Trophoblast cell (in vitro differentiated cells and primary cell): ENCODE measurements around the gene PAX5.

ENCODE experiments used
- DNase-seq, 2 donors: peaks; one replicate each; pipeline ENCODE4 v3.0.0-alpha.2; 2016
- H2AFZ ChIP-seq: 2 replicates; pipeline ENCODE4 v1.6.1; 2013; ENCODE audit warnings: low read length, moderate library complexity, mild to moderate bottlenecking; ENCODE audit not compliant: insufficient read depth, poor library complexity
- H2AK5ac ChIP-seq: 2 replicates; pipeline ENCODE4 v1.6.1; 2013; ENCODE audit warnings: mild to moderate bottlenecking, low read length
- H2BK120ac ChIP-seq: 2 replicates; pipeline ENCODE4 v1.6.1; 2013; ENCODE audit warnings: low read length, mild to moderate bottlenecking, moderate library complexity; ENCODE audit not compliant: insufficient read depth, poor library complexity
- H2BK12ac ChIP-seq: 2 replicates; pipeline ENCODE4 v1.6.1; 2013; ENCODE audit warnings: mild to moderate bottlenecking, low read length, moderate library complexity
- H2BK5ac ChIP-seq: 2 replicates; pipeline ENCODE4 v1.6.1; 2013; ENCODE audit warnings: low read length, low read depth, moderate library complexity, mild to moderate bottlenecking; ENCODE audit not compliant: poor library complexity
- H3K14ac ChIP-seq: 2 replicates; pipeline ENCODE4 v1.6.1; 2013; ENCODE audit warnings: mild to moderate bottlenecking, low read length
- H3K18ac ChIP-seq: 2 replicates; pipeline ENCODE4 v1.6.1; 2013; ENCODE audit warnings: mild to moderate bottlenecking, low read length
- H3K23ac ChIP-seq: 2 replicates; pipeline ENCODE4 v1.6.1; 2013; ENCODE audit warnings: low read length
- H3K27ac ChIP-seq: 2 replicates; pipeline ENCODE4 v1.5.1; 2013; ENCODE audit warnings: low read depth, mild to moderate bottlenecking, inconsistent platforms, low read length, moderate library complexity
- H3K27me3 ChIP-seq: 2 replicates; pipeline ENCODE4 v1.6.1; 2013; ENCODE audit warnings: inconsistent platforms, mild to moderate bottlenecking, low read length, moderate library complexity; ENCODE audit not compliant: insufficient read depth
- H3K36me3 ChIP-seq, 2 experiments: 1 replicate in 1 of 2; 2 replicates in 1 of 2; pipeline ENCODE4 v1.6.1; 2013; ENCODE audit warnings: low read length in 2 of 2, mild to moderate bottlenecking in 2 of 2, moderate library complexity in 1 of 2; ENCODE audit not compliant: insufficient read depth in 2 of 2, control insufficient read depth in 1 of 2
- H3K4ac ChIP-seq: 2 replicates; pipeline ENCODE4 v1.6.1; 2013; ENCODE audit warnings: low read depth, mild to moderate bottlenecking, low read length, moderate library complexity
- H3K4me1 ChIP-seq, 2 experiments: 1 replicate in 1 of 2; 2 replicates in 1 of 2; pipeline ENCODE4 v1.6.1; 2013; ENCODE audit warnings: low read length in 2 of 2, mild to moderate bottlenecking in 2 of 2, moderate library complexity in 1 of 2; ENCODE audit not compliant: insufficient read depth in 2 of 2, control insufficient read depth in 1 of 2
- H3K4me2 ChIP-seq: 2 replicates; pipeline ENCODE4 v1.6.1; 2013; ENCODE audit warnings: inconsistent platforms, mild to moderate bottlenecking, low read length, moderate library complexity
- H3K4me3 ChIP-seq: 2 replicates; pipeline ENCODE4 v1.5.1; 2013; ENCODE audit warnings: mild to moderate bottlenecking, low read depth, low read length, inconsistent platforms
- H3K79me1 ChIP-seq: one replicate; pipeline ENCODE4 v1.6.1; 2013; ENCODE audit warnings: low read length
- H3K79me2 ChIP-seq: 2 replicates; pipeline ENCODE4 v1.6.1; 2013; ENCODE audit warnings: low read length, mild to moderate bottlenecking; ENCODE audit not compliant: control insufficient read depth, insufficient read depth, poor library complexity
- H3K9ac ChIP-seq: 2 replicates; pipeline ENCODE4 v1.6.1; 2013; ENCODE audit warnings: mild to moderate bottlenecking, low read length
- H3K9me3 ChIP-seq: 2 replicates; pipeline ENCODE4 v1.6.1; 2013; ENCODE audit warnings: low read depth, mild to moderate bottlenecking, control low read depth, inconsistent platforms, low read length; ENCODE audit not compliant: insufficient read depth
- H4K12ac ChIP-seq: 2 replicates; pipeline ENCODE4 v1.6.1; 2013; ENCODE audit warnings: low read depth, mild to moderate bottlenecking, low read length, moderate library complexity
- H4K8ac ChIP-seq: 2 replicates; pipeline ENCODE4 v1.6.1; 2013; ENCODE audit warnings: low read depth, mild to moderate bottlenecking, low read length, moderate library complexity
- H4K91ac ChIP-seq: one replicate; pipeline ENCODE4 v1.6.1; 2013; ENCODE audit warnings: low read depth, mild to moderate bottlenecking, low read length, moderate library complexity
- WGBS: extraction: QIAGEN DNeasy Blood & Tissue Kit; methylation state at CpG from one replicate; pipeline ENCODE4 v1.1.7; 2013; ENCODE audit warnings: missing lambda C conversion rate; ENCODE audit not compliant: insufficient read length, insufficient coverage; ENCODE audit errors: extremely low coverage; 5-methylcytosine and 5-hydroxymethylcytosine counted together

The PAX5 gene

GRCh38 chr9:36959681-36960574 is 74.1 kb downstream of the PAX5 start:
- H2BK12ac ChIP-seq = no peak overlapping the region
- H3K23ac ChIP-seq = no peak overlapping the region
- WGBS = no CpG with 5 or more reads among the region's 12 CpGs
- H2BK120ac ChIP-seq = no peak overlapping the region
- H3K79me2 ChIP-seq = no peaks in the 10 kb centered on the region
- no peaks in the 10 kb centered on the region for H3K27me3 ChIP-seq
- H2AK5ac ChIP-seq = no peak overlapping the region
- no peak overlapping the region for H3K4me2 ChIP-seq
- no peak overlapping the region for H4K8ac ChIP-seq
- H3K79me1 ChIP-seq = no peaks in the 10 kb centered on the region
- H4K12ac ChIP-seq = no peak overlapping the region
- no peak overlapping the region for H3K27ac ChIP-seq
- no peaks in the 10 kb centered on the region for H3K36me3 ChIP-seq
- H3K9ac ChIP-seq = no peak overlapping the region
- no peak overlapping the region for H3K18ac ChIP-seq
- no peak overlapping the region for H3K4ac ChIP-seq
- peaks cover 1 to 2% of the 10 kb centered on the region in 2 experiments for H3K4me1 ChIP-seq
- no peak overlapping the region for H2AFZ ChIP-seq
- no peaks in the 10 kb centered on the region for H3K9me3 ChIP-seq
- H3K14ac ChIP-seq = no peak overlapping the region
- H2BK5ac ChIP-seq = no peak overlapping the region
- DNase-seq = no peak
- no peak overlapping the region for H4K91ac ChIP-seq
- H3K4me3 ChIP-seq = no peak overlapping the region

- Histone ChIP-seq H4K12ac (no peak overlapping the region), H3K27ac (no peak overlapping the region), H4K91ac (no peak overlapping the region), H3K27me3 (no peaks in the 10 kb centered on the region), H3K79me1 (no peaks in the 10 kb centered on the region), H2BK120ac (no peak overlapping the region), H2AK5ac (no peak overlapping the region), H2AFZ (no peak overlapping the region), H2BK12ac (no peak overlapping the region), H3K36me3 (no peaks in the 10 kb centered on the region), H3K4me2 (no peak overlapping the region), H3K4me3 (no peak overlapping the region), H4K8ac (no peak overlapping the region), H3K23ac (no peak overlapping the region), H2BK5ac (no peak overlapping the region), H3K79me2 (no peaks in the 10 kb centered on the region), H3K18ac (no peak overlapping the region), H3K14ac (no peak overlapping the region), H3K4me1 (peaks cover 0 to 1% of the 10 kb centered on the region in 2 experiments), H3K9ac (no peak overlapping the region), H3K4ac (no peak overlapping the region), H3K9me3 (no peaks in the 10 kb centered on the region)
- no peak for DNase-seq
- WGBS = no CpG with 5 or more reads among the region's 9 CpGs
Observed at GRCh38 chr9:36956908-36957307, 77.2 kb downstream of the PAX5 start.

DNA sequence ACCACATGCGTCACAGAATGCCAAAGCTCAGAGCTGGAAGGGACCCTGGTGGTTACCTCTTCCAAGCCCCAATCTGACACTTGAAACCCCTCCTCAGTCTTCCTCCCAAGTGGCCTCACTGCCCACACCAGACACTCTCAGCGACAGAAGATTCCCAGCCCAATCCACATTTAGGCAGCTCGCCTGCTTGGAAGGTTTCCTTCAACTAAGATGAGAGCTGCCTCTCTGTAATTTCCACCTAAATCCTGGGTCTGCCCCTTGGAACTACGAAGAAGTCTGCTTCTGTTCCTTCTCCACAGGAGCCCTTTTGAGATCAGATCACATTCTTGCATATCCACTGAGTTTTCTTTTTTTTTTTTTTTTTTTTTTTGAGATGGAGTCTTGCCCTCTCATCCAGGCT is 83.7 kb downstream of the PAX5 start:
- Histone ChIP-seq H2BK5ac (no peak overlapping the region), H4K12ac (no peak overlapping the region), H3K18ac (no peak overlapping the region), H3K27ac (no peak overlapping the region), H2BK12ac (no peak overlapping the region), H4K8ac (no peak overlapping the region), H3K4me1 (no peaks in the 10 kb centered on the region), H2AK5ac (no peak overlapping the region), H3K79me2 (no peaks in the 10 kb centered on the region), H3K9me3 (no peaks in the 10 kb centered on the region), H3K4me2 (no peak overlapping the region), H4K91ac (no peak overlapping the region), H3K4me3 (no peak overlapping the region), H3K4ac (no peak overlapping the region), H2AFZ (no peak overlapping the region), H3K27me3 (no peaks in the 10 kb centered on the region), H3K23ac (no peak overlapping the region), H3K79me1 (no peaks in the 10 kb centered on the region), H3K36me3 (no peaks in the 10 kb centered on the region), H2BK120ac (no peak overlapping the region), H3K14ac (no peak overlapping the region), H3K9ac (no peak overlapping the region)
- DNase-seq = no peak
- WGBS = no CpG with 5 or more reads among the region's 4 CpGs

DNA sequence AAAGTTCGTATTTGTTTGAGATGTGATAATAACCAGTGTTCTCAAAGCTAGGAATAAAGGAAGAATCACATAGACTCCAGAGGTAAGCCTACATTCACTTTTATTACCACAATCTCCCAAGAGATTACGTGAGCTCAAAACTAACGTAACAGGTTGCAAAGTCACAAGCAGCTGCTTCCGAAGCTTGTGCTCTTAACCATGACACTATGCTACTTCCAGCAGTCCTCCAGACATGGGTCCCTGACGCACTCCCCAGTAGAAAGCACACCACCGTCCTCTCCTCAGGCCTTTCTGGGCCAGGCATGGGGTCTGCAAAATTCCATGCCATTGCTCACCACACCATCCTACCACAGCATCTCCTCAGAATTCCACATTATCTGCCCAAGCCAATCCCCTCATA is 84.6 kb downstream of the PAX5 start:
- Histone ChIP-seq H2BK12ac (no peak overlapping the region), H3K27ac (no peak overlapping the region), H3K36me3 (no peaks in the 10 kb centered on the region), H3K4me3 (peak overlapping the region; percentile 40), H4K12ac (no peak overlapping the region), H3K4me2 (no peak overlapping the region), H3K18ac (no peak overlapping the region), H3K79me1 (no peaks in the 10 kb centered on the region), H2BK120ac (no peak overlapping the region), H3K79me2 (no peaks in the 10 kb centered on the region), H3K14ac (no peak overlapping the region), H3K27me3 (no peaks in the 10 kb centered on the region), H3K4ac (no peak overlapping the region), H4K91ac (no peak overlapping the region), H2AFZ (no peak overlapping the region), H4K8ac (no peak overlapping the region), H3K4me1 (no peaks in the 10 kb centered on the region), H2AK5ac (no peak overlapping the region), H3K23ac (no peak overlapping the region), H2BK5ac (no peak overlapping the region), H3K9ac (no peak overlapping the region), H3K9me3 (no peaks in the 10 kb centered on the region)
- WGBS = no CpG with 5 or more reads among the region's 6 CpGs
- no peak for DNase-seq
